ENCODE results near the gene LRRK2. TPM values are rescaled to one million over a fixed set of nuclear protein-coding genes. Genes with fewer than 3 reads are reported as not detected.

The LRRK2 gene
- total and polyA plus RNA-seq, 2 experiments from 2014 or later, result 6.4 to 9.3 TPM

DNA sequence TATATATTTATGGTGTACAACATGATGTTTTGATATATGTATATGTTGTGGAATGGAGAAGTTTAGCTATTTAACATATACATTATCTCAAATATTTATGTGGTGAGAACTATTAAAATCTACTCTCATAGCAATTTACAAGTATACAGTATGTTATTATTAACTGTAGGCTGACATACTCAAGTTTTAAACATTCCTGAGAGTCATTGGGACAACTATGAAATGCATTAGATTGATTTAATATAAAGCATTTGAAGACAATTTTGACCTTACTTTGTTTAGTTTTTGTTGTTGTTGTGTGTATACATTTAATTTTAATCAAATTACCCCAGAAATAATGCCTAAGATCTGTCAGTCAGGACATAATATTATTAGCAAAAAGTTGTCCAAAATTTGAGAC lies 99.5 kb downstream of the LRRK2 start:
- no peaks in the 10 kb centered on the region for H3K4me1 ChIP-seq (ENCODE audit: low read depth)
- H3K27ac ChIP-seq, result no peak overlapping the region
- H3K4me3 ChIP-seq, result no peak overlapping the region
- no peaks in the 10 kb centered on the region for H3K36me3 ChIP-seq
- no peaks in the 10 kb centered on the region for H3K9me3 ChIP-seq (ENCODE audit: low read depth)
- no peak for DNase-seq (ENCODE audit: low read depth in 1 of 2, low spot score in 1 of 2)
- H3K27me3 ChIP-seq, result no peaks in the 10 kb centered on the region
- TF ChIP-seq, protein P1, sequence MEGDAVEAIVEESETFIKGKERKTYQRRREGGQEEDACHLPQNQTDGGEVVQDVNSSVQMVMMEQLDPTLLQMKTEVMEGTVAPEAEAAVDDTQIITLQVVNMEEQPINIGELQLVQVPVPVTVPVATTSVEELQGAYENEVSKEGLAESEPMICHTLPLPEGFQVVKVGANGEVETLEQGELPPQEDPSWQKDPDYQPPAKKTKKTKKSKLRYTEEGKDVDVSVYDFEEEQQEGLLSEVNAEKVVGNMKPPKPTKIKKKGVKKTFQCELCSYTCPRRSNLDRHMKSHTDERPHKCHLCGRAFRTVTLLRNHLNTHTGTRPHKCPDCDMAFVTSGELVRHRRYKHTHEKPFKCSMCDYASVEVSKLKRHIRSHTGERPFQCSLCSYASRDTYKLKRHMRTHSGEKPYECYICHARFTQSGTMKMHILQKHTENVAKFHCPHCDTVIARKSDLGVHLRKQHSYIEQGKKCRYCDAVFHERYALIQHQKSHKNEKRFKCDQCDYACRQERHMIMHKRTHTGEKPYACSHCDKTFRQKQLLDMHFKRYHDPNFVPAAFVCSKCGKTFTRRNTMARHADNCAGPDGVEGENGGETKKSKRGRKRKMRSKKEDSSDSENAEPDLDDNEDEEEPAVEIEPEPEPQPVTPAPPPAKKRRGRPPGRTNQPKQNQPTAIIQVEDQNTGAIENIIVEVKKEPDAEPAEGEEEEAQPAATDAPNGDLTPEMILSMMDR (IDR thresholded peaks at IDR 0.05; ENCODE audit: low read depth, low read length), result no peak

DNA sequence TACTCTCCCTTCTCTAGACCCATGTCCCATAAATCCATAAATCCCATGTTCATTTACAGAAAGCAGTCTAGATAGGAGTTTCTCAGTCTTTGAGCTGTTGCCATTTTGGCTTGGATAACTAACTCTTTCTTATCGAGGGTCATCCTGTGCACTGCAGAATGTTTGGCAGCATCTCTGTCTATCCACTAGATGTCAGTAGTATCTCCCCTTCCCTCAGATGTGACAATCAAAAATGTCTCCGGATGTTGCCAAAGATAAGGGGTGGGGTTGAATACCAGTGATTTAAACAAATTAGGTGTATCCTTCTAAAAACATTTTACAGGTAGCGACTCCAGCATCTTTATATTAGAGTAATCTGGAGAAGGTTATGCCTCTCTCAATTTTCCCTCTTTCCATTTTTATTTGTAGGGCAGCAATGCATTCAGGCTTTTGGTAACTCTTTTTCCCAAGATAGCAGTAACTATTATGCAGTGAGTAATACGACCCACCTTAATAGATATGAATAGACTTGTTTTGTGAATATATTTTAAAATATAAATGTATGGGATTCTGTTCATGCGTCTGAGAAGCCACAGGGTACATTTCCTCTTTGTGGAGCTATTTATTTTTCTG lies 100.7 kb downstream of the LRRK2 start:
- DNase-seq (ENCODE audit: low read depth in 1 of 2, low spot score in 1 of 2), result peak in 1 of 2 donors; percentile 2
- Histone ChIP-seq H3K4me3 (no peak overlapping the region), H3K36me3 (no peaks in the 10 kb centered on the region), H3K9me3 (ENCODE audit: low read depth) (no peaks in the 10 kb centered on the region), H3K27me3 (no peaks in the 10 kb centered on the region), H3K27ac (no peak overlapping the region), H3K4me1 (ENCODE audit: low read depth) (no peaks in the 10 kb centered on the region)
- TF ChIP-seq, protein P1 (IDR thresholded peaks at IDR 0.05; ENCODE audit: low read depth, low read length), result peak; percentile 34

DNA sequence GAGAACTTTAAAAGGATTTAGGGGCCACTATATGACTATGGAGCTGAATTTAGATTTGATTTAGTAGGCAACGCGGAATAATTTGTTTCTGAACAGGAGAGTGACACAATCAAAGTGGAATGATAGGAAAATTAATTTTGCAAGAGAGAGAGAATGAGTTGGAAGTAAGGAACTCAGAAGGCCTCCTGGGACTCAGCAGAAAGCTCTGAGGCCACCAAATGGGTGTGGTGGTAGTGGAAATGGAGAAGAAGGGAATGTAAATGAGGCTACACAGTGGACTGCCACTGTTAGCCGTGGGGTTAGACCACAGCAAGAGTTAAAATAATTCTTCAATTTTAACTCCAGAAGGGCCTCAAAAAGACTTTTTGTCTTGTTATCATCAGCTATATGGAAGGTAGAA lies 102.7 kb downstream of the LRRK2 start:
- Histone ChIP-seq H3K27me3 (no peaks in the 10 kb centered on the region), H3K4me1 (ENCODE audit: low read depth) (no peaks in the 10 kb centered on the region), H3K27ac (no peak overlapping the region), H3K9me3 (ENCODE audit: low read depth) (no peaks in the 10 kb centered on the region), H3K4me3 (no peak overlapping the region), H3K36me3 (no peaks in the 10 kb centered on the region)
- no peak for DNase-seq (ENCODE audit: low read depth in 1 of 2, low spot score in 1 of 2)
- TF ChIP-seq, protein P1 (IDR thresholded peaks at IDR 0.05; ENCODE audit: low read depth, low read length), result no peak

DNA sequence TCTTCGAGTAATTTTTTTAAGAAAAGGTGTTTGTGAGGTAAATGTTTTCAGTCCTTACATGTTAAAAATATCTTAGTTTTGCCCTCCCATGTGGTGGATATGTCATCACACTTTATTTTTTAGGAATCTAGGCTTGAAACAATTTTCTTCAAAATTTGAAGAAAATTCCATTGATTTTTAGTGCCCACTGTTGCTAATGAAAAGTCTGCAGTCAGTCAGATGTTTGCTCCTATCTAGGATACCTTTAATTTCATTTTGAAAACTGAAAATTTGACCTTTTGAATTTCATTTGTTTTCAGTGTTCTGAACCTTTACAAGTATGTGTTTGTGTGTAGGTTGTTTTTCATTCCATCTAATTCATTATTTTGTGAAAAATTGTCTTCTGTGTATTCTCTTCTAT lies 105.4 kb downstream of the LRRK2 start:
- no peaks in the 10 kb centered on the region for H3K27me3 ChIP-seq
- DNase-seq (ENCODE audit: low read depth in 1 of 2, low spot score in 1 of 2), result no peak
- no peaks in the 10 kb centered on the region for H3K4me1 ChIP-seq (ENCODE audit: low read depth)
- H3K4me3 ChIP-seq, result no peak overlapping the region
- H3K27ac ChIP-seq, result no peak overlapping the region
- H3K36me3 ChIP-seq, result no peaks in the 10 kb centered on the region
- TF ChIP-seq, protein P1 (IDR thresholded peaks at IDR 0.05; ENCODE audit: low read depth, low read length), result no peak
- no peaks in the 10 kb centered on the region for H3K9me3 ChIP-seq (ENCODE audit: low read depth)

DNA sequence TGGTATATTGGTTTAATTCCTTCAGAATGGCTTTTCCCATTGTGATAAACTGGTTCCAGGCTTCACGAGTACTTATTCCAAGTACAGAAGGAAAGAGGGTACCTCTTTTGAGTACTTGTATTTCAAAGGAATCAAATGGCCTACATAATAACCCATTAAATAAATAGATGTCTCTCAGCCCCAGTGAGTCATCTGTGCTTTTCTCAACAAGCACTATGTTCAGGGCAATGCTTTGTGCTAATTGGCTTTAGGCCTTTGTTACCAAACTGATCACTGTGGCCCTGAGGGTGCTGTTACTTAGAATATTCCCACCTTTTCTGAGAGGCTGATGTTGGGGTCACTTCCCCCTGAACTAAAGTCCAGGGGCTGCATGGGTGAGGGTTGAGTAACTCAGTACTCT lies 107.1 kb downstream of the LRRK2 start:
- Histone ChIP-seq H3K9me3 (ENCODE audit: low read depth) (no peaks in the 10 kb centered on the region), H3K27me3 (no peaks in the 10 kb centered on the region), H3K36me3 (no peaks in the 10 kb centered on the region), H3K4me1 (ENCODE audit: low read depth) (peaks cover 7% of the 10 kb centered on the region), H3K4me3 (no peak overlapping the region), H3K27ac (no peak overlapping the region)
- TF ChIP-seq, protein P1 (IDR thresholded peaks at IDR 0.05; ENCODE audit: low read depth, low read length), result no peak
- DNase-seq (ENCODE audit: low read depth in 1 of 2, low spot score in 1 of 2), result no peak

Measured in cardiac muscle cell (in vitro differentiated cells and primary cell).